Right atrium auricular region (tissue), 2 donors: ENCODE data around the gene ITGA6. TPM values are rescaled to one million over a fixed set of nuclear protein-coding genes. Genes with fewer than 3 reads are reported as not detected.

Experiments
- DNase-seq: peaks from one replicate; pipeline ENCODE4 v3.0.0-alpha.2; 2019; ENCODE audit warnings: low spot score
- H3K27ac ChIP-seq, 2 donors: fragments of 200-600 bp; sonication (generic); 1 replicate in 1 of 2; 2 replicates in 1 of 2; pipeline ENCODE4 v1.5.1; 2016 to 2019
- H3K27me3 ChIP-seq, 2 donors: fragments of 200-600 bp; sonication (generic); one replicate each; pipeline versions ENCODE4 v1.5.1 to v1.6.0; 2017 to 2019
- H3K36me3 ChIP-seq: fragments of 200-600 bp; sonication (generic); one replicate; pipeline ENCODE4 v1.5.1; 2016
- H3K4me1 ChIP-seq, 2 donors: fragments of 200-600 bp; sonication (generic); one replicate each; pipeline versions ENCODE4 v1.5.1 to v1.6.0; 2017 to 2019
- H3K4me3 ChIP-seq, 2 donors: fragments of 200-600 bp; sonication (generic); 1 replicate in 1 of 2; 2 replicates in 1 of 2; pipeline ENCODE4 v1.5.1; 2017 to 2019; ENCODE audit warnings: mild to moderate bottlenecking in 1 of 2, moderate library complexity in 1 of 2
- H3K9me3 ChIP-seq, 2 donors: fragments of 200-600 bp; sonication (generic); one replicate each; pipeline ENCODE4 v1.5.1; 2019
- CTCF ChIP-seq, 2 donors: fragments of 200-600 bp; sonication (generic); IDR thresholded peaks; one replicate each; pipeline ENCODE4 v1.5.1; 2019; ENCODE audit warnings: antibody characterized with exemption in 2 of 2
- total RNA-seq, 2 donors: library from RNA; depleted of rRNA; stranded (reverse); fragments of >200 nt; gene quantifications; one replicate each; pipeline ENCODE4 v1.1.0, GENCODE V29; 2016

Gene ITGA6
- total RNA-seq, 2 donors from 2014 or later: 31.2 to 54.3 TPM

GRCh38 chr2:172394002-172394401, 33.4 kb upstream of the ITGA6 start:
- Histone ChIP-seq H3K36me3 (no peaks in the 10 kb centered on the region), H3K27ac (no peak overlapping the region), H3K4me1 (peaks cover 0 to 35% of the 10 kb centered on the region in 2 donors), H3K27me3 (no peaks in the 10 kb centered on the region), H3K9me3 (no peaks in the 10 kb centered on the region), H3K4me3 (no peak overlapping the region)
- no peak for TF ChIP-seq CTCF (IDR thresholded peaks at IDR 0.05)
- no peak for DNase-seq

- no peak overlapping the region for H3K27ac ChIP-seq
- H3K27me3 ChIP-seq: no peaks in the 10 kb centered on the region
- H3K9me3 ChIP-seq: no peaks in the 10 kb centered on the region
- no peak overlapping the region for H3K4me3 ChIP-seq
- H3K36me3 ChIP-seq: no peaks in the 10 kb centered on the region
- H3K4me1 ChIP-seq: peaks cover 0 to 35% of the 10 kb centered on the region in 2 donors
- no peak for TF ChIP-seq CTCF (IDR thresholded peaks at IDR 0.05)
- DNase-seq: no peak
Observed at GRCh38 chr2:172395503-172395902, 31.9 kb upstream of the ITGA6 start.

- H3K27ac ChIP-seq: no peak overlapping the region
- H3K36me3 ChIP-seq: no peaks in the 10 kb centered on the region
- DNase-seq: no peak
- H3K9me3 ChIP-seq: no peaks in the 10 kb centered on the region
- no peaks in the 10 kb centered on the region for H3K27me3 ChIP-seq
- H3K4me1 ChIP-seq: peaks cover 0 to 35% of the 10 kb centered on the region in 2 donors
- H3K4me3 ChIP-seq: no peak overlapping the region
- TF ChIP-seq CTCF (IDR thresholded peaks at IDR 0.05): no peak
Observed at GRCh38 chr2:172397148-172397834, 30.1 kb upstream of the ITGA6 start.

DNA sequence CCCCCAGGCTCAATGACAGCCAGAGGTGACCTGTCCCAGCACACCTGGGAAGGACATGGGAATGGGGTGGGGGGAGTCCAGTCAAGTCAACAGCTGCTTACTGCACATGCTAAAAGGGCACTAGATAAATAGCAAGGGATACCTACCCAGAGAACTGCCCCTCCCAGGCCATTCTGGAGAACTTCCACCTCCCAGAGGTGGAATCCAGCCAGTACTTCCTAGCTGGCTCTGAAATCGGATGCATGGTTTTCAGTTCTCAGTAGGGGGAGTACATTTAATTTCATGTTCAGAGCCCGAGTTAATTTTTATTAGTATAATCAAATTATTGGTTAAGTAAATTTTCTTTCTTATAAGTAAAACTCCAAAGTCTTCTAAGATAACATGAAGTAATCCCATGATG, 28.9 kb upstream of the ITGA6 start:
- no peaks in the 10 kb centered on the region for H3K9me3 ChIP-seq
- no peaks in the 10 kb centered on the region for H3K27me3 ChIP-seq
- H3K27ac ChIP-seq: no peak overlapping the region
- no peaks in the 10 kb centered on the region for H3K36me3 ChIP-seq
- H3K4me1 ChIP-seq: peaks cover 0 to 39% of the 10 kb centered on the region in 2 donors
- no peak overlapping the region for H3K4me3 ChIP-seq
- no peak for TF ChIP-seq CTCF (IDR thresholded peaks at IDR 0.05)
- no peak for DNase-seq

DNA sequence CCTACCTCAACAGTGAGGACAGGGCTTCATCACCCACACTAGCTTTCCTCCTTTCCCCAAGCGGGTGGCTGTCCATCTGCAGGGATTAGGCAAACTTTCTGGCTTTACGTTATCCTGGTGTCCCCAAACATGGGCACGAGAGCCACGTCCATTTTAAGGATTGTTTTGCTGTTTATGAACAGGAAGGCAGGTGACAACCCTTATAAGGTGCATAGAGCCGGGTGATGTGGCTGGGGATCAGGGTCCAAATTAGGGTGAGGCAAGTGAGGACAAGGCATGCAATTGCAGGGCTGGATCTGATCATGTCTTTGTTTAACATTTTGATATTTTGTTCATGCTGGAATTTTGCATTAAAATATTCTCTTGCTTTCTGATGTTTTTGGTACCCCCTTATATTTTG, 27.6 kb upstream of the ITGA6 start:
- Histone ChIP-seq H3K4me3 (no peak overlapping the region), H3K9me3 (no peaks in the 10 kb centered on the region), H3K27ac (no peak overlapping the region), H3K36me3 (no peaks in the 10 kb centered on the region), H3K27me3 (no peaks in the 10 kb centered on the region), H3K4me1 (peaks cover 0 to 30% of the 10 kb centered on the region in 2 donors)
- no peak for TF ChIP-seq CTCF (IDR thresholded peaks at IDR 0.05)
- DNase-seq: no peak

- Histone ChIP-seq H3K4me1 (peaks cover 0 to 19% of the 10 kb centered on the region in 2 donors), H3K4me3 (no peak overlapping the region), H3K27me3 (no peaks in the 10 kb centered on the region), H3K9me3 (no peaks in the 10 kb centered on the region), H3K36me3 (no peaks in the 10 kb centered on the region), H3K27ac (no peak overlapping the region)
- TF ChIP-seq CTCF (IDR thresholded peaks at IDR 0.05): no peak
- DNase-seq: no peak
Observed at GRCh38 chr2:172402198-172402597, 25.2 kb upstream of the ITGA6 start.
